Prostate gland (tissue), 2 donors: ENCODE results near the gene ITLN1. TPM values are rescaled to one million over a fixed set of nuclear protein-coding genes. Genes with fewer than 3 reads are reported as not detected.
"Not testable (repeated sequence)": the region's sequence is repeated elsewhere in the genome, so short reads cannot be mapped to it uniquely, and the experiment has no call there.

Experiments
- DNase-seq: peaks from one replicate; pipeline ENCODE4 v3.0.0-alpha.2; 2019; ENCODE audit warnings: low spot score
- H3K27ac ChIP-seq, 2 donors: fragments of 200-600 bp; sonication (generic); 2 replicates each; pipeline ENCODE4 v1.5.1; 2017 to 2019
- H3K27me3 ChIP-seq: fragments of 200-600 bp; sonication (generic); replicated peaks from 2 replicates; pipeline ENCODE4 v1.5.1; 2019; ENCODE audit not compliant: insufficient read depth
- H3K36me3 ChIP-seq, 2 donors: fragments of 200-600 bp; sonication (generic); 1 replicate in 1 of 2; 2 replicates in 1 of 2; pipeline versions ENCODE4 v1.5.1 to v1.8.1; 2017 to 2019
- H3K4me1 ChIP-seq: fragments of 200-600 bp; sonication (generic); replicated peaks from 2 replicates; pipeline ENCODE4 v1.5.1; 2019
- H3K4me3 ChIP-seq, 2 donors: fragments of 200-600 bp; sonication (generic); 2 replicates each; pipeline ENCODE4 v1.5.1; 2017 to 2019
- H3K9me3 ChIP-seq: fragments of 200-600 bp; sonication (generic); 2 replicates; pipeline ENCODE4 v1.5.1; 2017
- CTCF ChIP-seq, 4 experiments: fragments of 200-600 bp in 2 of 4; fragments of 450-650 bp in 2 of 4; sonication (generic) in 2 of 4; IDR thresholded peaks; 1 replicate in 3 of 4; 2 replicates in 1 of 4; pipeline ENCODE4 v1.5.1; 2016 to 2019; ENCODE audit warnings: antibody characterized with exemption in 4 of 4, mild to moderate bottlenecking in 2 of 4, moderate library complexity in 2 of 4
- POLR2A ChIP-seq: fragments of 450-650 bp; IDR thresholded peaks from one replicate; pipeline ENCODE4 v1.6.1; 2016; ENCODE audit warnings: antibody characterized with exemption, mild to moderate bottlenecking
- POLR2AphosphoS5 ChIP-seq: sonication (generic); formaldehyde crosslinking; IDR thresholded peaks from one replicate; pipeline ENCODE4 v1.6.1; 2017; ENCODE audit warnings: antibody characterized with exemption
- WGBS: methylation state at CpG from one replicate; pipeline ENCODE4 v1.1.5; 2018; 5-methylcytosine and 5-hydroxymethylcytosine counted together
- intact Hi-C: fragments of 100-400 bp; cut with DNase I; formaldehyde crosslinking; loops from one replicate; pipeline ENCODE4 v1.14.2; 2022
- total RNA-seq, 2 donors: library from RNA; depleted of rRNA; stranded (reverse); fragments of >200 nt; gene quantifications; one replicate each; pipeline ENCODE4 v1.1.0, GENCODE V29; 2016

The ITLN1 gene
- total RNA-seq, 2 donors from 2014 or later: 0.96 to 7.0 TPM

- no peaks in the 10 kb centered on the region for H3K9me3 ChIP-seq
- H3K27ac ChIP-seq: no peak overlapping the region
- H3K4me1 ChIP-seq: no peaks in the 10 kb centered on the region
- TF ChIP-seq POLR2A (no peak), CTCF (IDR thresholded peaks at IDR 0.05) (no peak), POLR2AphosphoS5 (no peak)
- H3K4me3 ChIP-seq: no peak overlapping the region
- no peaks in the 10 kb centered on the region for H3K27me3 ChIP-seq
- H3K36me3 ChIP-seq: no peaks in the 10 kb centered on the region
- intact Hi-C loops: no loop called here
- WGBS: 75% methylated on average over 5 of the region's 5 CpGs
- no peak for DNase-seq
Measured at GRCh38 chr1:160876311-160876710, 8.7 kb downstream of the ITLN1 start.

DNA sequence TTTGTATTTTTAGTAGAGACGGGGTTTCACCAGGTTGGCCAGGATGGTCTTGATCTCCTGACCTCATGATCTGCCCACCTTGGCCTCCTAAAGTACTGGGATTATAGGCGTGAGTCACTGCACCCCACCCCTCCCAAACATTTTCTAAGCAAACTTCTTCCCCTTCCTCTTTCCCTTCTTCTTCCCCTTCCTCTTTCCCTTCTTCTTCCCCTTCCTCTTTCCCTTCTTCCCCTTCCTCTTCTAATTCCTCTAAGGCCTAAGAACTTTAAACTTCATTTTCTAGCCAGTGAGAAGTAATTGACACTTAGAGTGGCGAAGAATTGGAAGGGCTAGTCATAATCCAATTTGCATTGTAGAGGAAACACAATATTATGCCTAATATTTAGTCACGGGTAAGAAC is 9.4 kb downstream of the ITLN1 start:
- intact Hi-C loops, H3K4me1 ChIP-seq, H3K4me3 ChIP-seq, H3K27ac ChIP-seq, H3K9me3 ChIP-seq, H3K36me3 ChIP-seq, DNase-seq, H3K27me3 ChIP-seq: not testable (repeated sequence)
- WGBS: 83% methylated on average over 4 of the region's 4 CpGs

DNA sequence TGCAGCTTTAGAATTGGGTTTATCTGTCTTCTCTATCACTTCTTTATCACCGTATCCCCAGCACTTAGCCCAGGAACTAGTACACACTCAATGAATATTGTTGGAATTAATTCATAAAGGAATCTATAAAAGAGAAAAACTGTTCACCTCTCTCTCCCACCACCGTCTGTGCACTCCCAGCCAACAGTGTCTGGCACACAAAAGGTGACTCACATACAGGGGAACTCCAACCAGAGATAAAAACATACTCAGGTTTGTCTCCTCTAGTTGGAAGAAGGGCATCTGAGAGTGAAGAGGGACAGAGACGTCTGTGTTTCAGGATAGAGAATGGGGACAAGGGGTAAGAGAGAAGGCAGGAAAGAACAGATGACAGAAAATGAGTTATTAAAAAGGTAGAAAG is 10.0 kb downstream of the ITLN1 start:
- no peak for DNase-seq
- TF ChIP-seq POLR2AphosphoS5: no peak
- no peak for TF ChIP-seq POLR2A
- Histone ChIP-seq H3K9me3 (no peaks in the 10 kb centered on the region), H3K4me3 (no peak overlapping the region), H3K27ac (no peak overlapping the region), H3K36me3 (no peaks in the 10 kb centered on the region), H3K4me1 (no peaks in the 10 kb centered on the region), H3K27me3 (no peaks in the 10 kb centered on the region)
- WGBS: 43% methylated on average over 3 of the region's 3 CpGs
- intact Hi-C loops: no loop called here

- Histone ChIP-seq H3K9me3 (no peaks in the 10 kb centered on the region), H3K4me3 (no peak overlapping the region), H3K36me3 (no peaks in the 10 kb centered on the region), H3K27ac (no peak overlapping the region), H3K4me1 (no peaks in the 10 kb centered on the region), H3K27me3 (no peaks in the 10 kb centered on the region)
- no peak for DNase-seq
- intact Hi-C loops: no loop called here
- TF ChIP-seq CTCF (IDR thresholded peaks at IDR 0.05) (no peak), POLR2AphosphoS5 (no peak), POLR2A (no peak)
- 66% methylated on average over 3 of the region's 3 CpGs for WGBS
Measured at GRCh38 chr1:160868141-160868540, 16.8 kb downstream of the ITLN1 start.

DNA sequence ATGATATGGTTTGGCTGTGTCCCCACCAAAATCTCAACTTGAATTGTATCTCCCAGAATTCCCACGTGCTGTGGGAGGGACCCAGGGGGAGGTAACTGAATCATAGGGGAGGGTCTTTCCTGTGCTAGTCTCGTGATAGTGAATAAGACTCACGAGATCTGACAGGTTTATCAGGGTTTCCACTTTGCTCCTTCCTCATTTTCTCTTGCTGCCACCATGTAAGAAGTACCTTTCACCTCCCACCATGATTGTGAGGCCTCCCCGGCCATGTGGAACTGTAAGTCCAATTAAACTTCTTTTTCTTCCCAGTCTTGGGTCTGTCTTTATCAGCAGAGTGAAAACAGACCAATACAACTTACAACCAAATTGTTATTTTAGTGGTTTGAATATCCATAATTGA is 17.3 kb downstream of the ITLN1 start:
- H3K9me3 ChIP-seq, H3K36me3 ChIP-seq, H3K4me3 ChIP-seq, intact Hi-C loops, H3K27ac ChIP-seq, H3K4me1 ChIP-seq, H3K27me3 ChIP-seq, DNase-seq: not testable (repeated sequence)
- WGBS: 59% methylated on average over 4 of the region's 4 CpGs

DNA sequence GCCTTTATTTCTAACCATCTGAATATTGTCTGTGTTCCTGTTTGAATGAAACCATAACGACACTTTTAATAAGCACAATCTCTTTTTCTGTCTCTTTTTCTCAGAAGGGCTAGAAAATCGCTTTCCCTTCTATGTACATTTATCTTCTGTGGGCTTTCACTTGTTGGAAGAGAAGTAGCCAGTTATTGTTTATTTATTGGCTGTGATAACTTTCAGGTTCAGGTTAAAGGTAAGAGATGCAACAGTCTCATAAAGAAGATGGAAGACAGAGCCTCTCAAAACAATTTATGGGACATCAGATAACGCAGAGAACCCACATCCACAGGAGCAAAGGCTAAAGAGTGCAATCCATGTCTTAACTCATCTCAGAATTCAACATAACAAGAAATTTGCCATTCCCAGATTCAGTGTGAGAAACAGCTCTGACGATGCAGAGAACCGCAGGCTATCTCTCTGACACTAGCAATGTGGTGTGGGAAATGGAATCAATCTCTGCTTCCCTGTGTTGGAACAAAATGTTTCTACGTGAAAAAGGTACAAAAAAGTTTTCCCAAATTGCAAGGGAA is 18.2 kb downstream of the ITLN1 start:
- no peak overlapping the region for H3K4me3 ChIP-seq
- 36% methylated on average over 6 of the region's 6 CpGs for WGBS
- H3K27me3 ChIP-seq: no peaks in the 10 kb centered on the region
- no peaks in the 10 kb centered on the region for H3K9me3 ChIP-seq
- DNase-seq: no peak
- no peaks in the 10 kb centered on the region for H3K36me3 ChIP-seq
- no peaks in the 10 kb centered on the region for H3K4me1 ChIP-seq
- intact Hi-C loops: no loop called here
- no peak overlapping the region for H3K27ac ChIP-seq
- TF ChIP-seq POLR2A (no peak), POLR2AphosphoS5 (no peak), CTCF (IDR thresholded peaks at IDR 0.05) (no peak)
